Left ventricle myocardium superior (tissue), 1 donor: ENCODE measurements around the gene CDK6. TPM values are rescaled to one million over a fixed set of nuclear protein-coding genes. Genes with fewer than 3 reads are reported as not detected.

ENCODE experiments used
- ATAC-seq: fragments of 200-7000 bp; cut with Tn5 transposase; one replicate; pipeline ENCODE4 v1.9.1; 2020; ENCODE audit warnings: mild to moderate bottlenecking, moderate library complexity
- DNase-seq: peaks from one replicate; pipeline ENCODE4 v3.0.0-alpha.2; 2020
- intact Hi-C: fragments of 100-400 bp; cut with micrococcal nuclease; formaldehyde crosslinking; loops from one replicate; pipeline ENCODE4 v1.11.0; 2022
- total RNA-seq: library from RNA; stranded (reverse); fragmentation: NEBNext Ultra II Directional; extraction: Animal tissue kit (Norgen Biotek cat#: 25700); gene quantifications from one replicate; pipeline ENCODE4 v1.2.1, GENCODE V29; 2021
- donor health status: DM: no; HTN: yes; CAD: no; lungs with severe emphysema.

The CDK6 gene
- total RNA-seq, 1 donor from 2014 or later = 27.5 TPM

GRCh38 chr7:92602352-92603088 lies 233.9 kb downstream of the CDK6 start:
- peak; percentile 32 for ATAC-seq
- intact Hi-C loops = no loop called here
- DNase-seq = no peak

- DNase-seq (no peak), ATAC-seq (no peak)
- intact Hi-C loops = no loop called here
These were observed 237.9 kb downstream of the CDK6 start for GRCh38 chr7:92598310-92598981.

GRCh38 chr7:92595281-92595680 lies 241.1 kb downstream of the CDK6 start:
- ATAC-seq (no peak), DNase-seq (no peak)
- intact Hi-C loops = no loop called here

GRCh38 chr7:92594746-92595145 lies 241.6 kb downstream of the CDK6 start:
- DNase-seq (no peak), ATAC-seq (no peak)
- intact Hi-C loops = no loop called here

- intact Hi-C loops = no loop called here
- ATAC-seq (no peak), DNase-seq (no peak)
These were observed 245.6 kb downstream of the CDK6 start for GRCh38 chr7:92590711-92591310.

GRCh38 chr7:92589056-92589455 lies 247.3 kb downstream of the CDK6 start:
- intact Hi-C loops = no loop called here
- ATAC-seq (no peak), DNase-seq (no peak)

- DNase-seq (no peak), ATAC-seq (no peak)
- intact Hi-C loops = no loop called here
These were observed 247.8 kb downstream of the CDK6 start for GRCh38 chr7:92588561-92588960.

- ATAC-seq = peak; percentile 8
- intact Hi-C loops = no loop called here
- no peak for DNase-seq
These were observed 249.5 kb downstream of the CDK6 start for GRCh38 chr7:92586841-92587240.

GRCh38 chr7:92586403-92586802 lies 250.0 kb downstream of the CDK6 start:
- no peak for DNase-seq
- no peak for ATAC-seq
- intact Hi-C loops = no loop called here

GRCh38 chr7:92584953-92585352 lies 251.4 kb downstream of the CDK6 start:
- intact Hi-C loops = no loop called here
- ATAC-seq = no peak
- no peak for DNase-seq

GRCh38 chr7:92582948-92583347 lies 253.4 kb downstream of the CDK6 start:
- no peak for ATAC-seq
- intact Hi-C loops = no loop called here
- no peak for DNase-seq

GRCh38 chr7:92576296-92576695 lies 260.1 kb downstream of the CDK6 start:
- no peak for DNase-seq
- intact Hi-C loops = no loop called here
- ATAC-seq = no peak

- no peak for ATAC-seq
- intact Hi-C loops = no loop called here
- no peak for DNase-seq
These were observed 267.2 kb downstream of the CDK6 start for GRCh38 chr7:92569137-92569536.

- DNase-seq (no peak), ATAC-seq (no peak)
- intact Hi-C loops = no loop called here
These were observed 268.9 kb downstream of the CDK6 start for GRCh38 chr7:92567460-92567859.

GRCh38 chr7:92563345-92563744 lies 273.0 kb downstream of the CDK6 start:
- no peak for ATAC-seq
- no peak for DNase-seq
- intact Hi-C loops = no loop called here

- ATAC-seq = no peak
- intact Hi-C loops = no loop called here
These were observed 275.8 kb downstream of the CDK6 start for GRCh38 chr7:92560602-92561001.

GRCh38 chr7:92557808-92558362 lies 278.5 kb downstream of the CDK6 start:
- DNase-seq (no peak), ATAC-seq (no peak)
- intact Hi-C loops = no loop called here

More at GRCh38 chr7:92560602-92561001, 275.8 kb downstream of the CDK6 start:
- DNase-seq = no peak

GRCh38 chr7:92557249-92557648 lies 279.1 kb downstream of the CDK6 start:
- DNase-seq (no peak), ATAC-seq (no peak)
- intact Hi-C loops = no loop called here
